Measurements from ENCODE around the gene WFDC5.
"Not testable (repeated sequence)": the region's sequence is repeated elsewhere in the genome, so short reads cannot be mapped to it uniquely, and the experiment has no call there.

WFDC5 gene

DNA sequence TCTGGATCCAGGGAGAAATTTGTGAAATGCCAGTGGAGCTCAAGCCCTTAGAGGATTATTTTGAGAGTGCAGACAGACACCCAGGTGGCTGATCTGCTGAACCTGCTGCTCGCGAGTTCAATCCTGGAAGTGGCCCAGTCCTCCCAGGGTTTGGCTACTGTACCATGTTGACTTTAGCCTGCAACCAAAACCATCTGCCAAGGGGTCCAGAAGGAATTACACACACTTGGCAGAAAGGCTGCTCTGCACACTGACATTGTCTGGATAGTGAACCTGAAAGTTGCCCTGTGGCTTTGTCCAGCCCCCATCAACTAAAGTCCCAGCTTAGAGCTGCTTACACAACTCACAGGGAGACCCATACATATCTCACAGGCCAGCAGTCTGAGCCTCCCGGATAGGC lies 38.2 kb upstream of the WFDC5 start:
- no peak overlapping the region for H3K27ac ChIP-seq
- TF ChIP-seq ZFX (IDR thresholded peaks at IDR 0.05; ENCODE audit: borderline replicate concordance) (no peak), CTCF (IDR thresholded peaks at IDR 0.05) (no peak)

- H3K27ac ChIP-seq = no peak overlapping the region
- TF ChIP-seq ZFX (IDR thresholded peaks at IDR 0.05; ENCODE audit: borderline replicate concordance) (no peak), CTCF (IDR thresholded peaks at IDR 0.05) (no peak)
These were observed 37.4 kb upstream of the WFDC5 start for GRCh38 chr20:45152405-45152804.

DNA sequence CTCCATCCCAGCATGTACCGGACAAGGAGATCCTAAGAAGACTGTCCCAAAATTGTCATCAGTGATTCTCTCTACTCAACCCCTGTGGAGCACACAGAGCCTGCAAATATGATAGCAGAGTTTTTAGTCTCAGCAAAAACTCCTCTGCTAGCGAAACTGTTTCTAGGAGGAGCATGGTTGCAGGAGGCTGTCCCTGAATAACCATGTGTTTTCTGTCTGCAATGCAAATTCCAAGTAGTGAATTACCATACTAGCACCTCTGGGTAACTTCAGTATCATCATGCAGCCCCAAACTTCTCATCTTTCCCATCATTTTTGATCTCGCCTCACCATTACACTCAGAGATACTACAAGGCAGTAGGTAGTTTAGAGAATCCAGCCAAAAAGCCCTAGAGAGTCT lies 34.1 kb upstream of the WFDC5 start:
- H3K27ac ChIP-seq = no peak overlapping the region
- TF ChIP-seq CTCF (IDR thresholded peaks at IDR 0.05) (no peak), ZFX (IDR thresholded peaks at IDR 0.05; ENCODE audit: borderline replicate concordance) (no peak)

- H3K27ac ChIP-seq = no peak overlapping the region
- TF ChIP-seq CTCF (IDR thresholded peaks at IDR 0.05) (no peak), ZFX (IDR thresholded peaks at IDR 0.05; ENCODE audit: borderline replicate concordance) (no peak)
These were observed 25.9 kb upstream of the WFDC5 start for GRCh38 chr20:45140836-45141235.

DNA sequence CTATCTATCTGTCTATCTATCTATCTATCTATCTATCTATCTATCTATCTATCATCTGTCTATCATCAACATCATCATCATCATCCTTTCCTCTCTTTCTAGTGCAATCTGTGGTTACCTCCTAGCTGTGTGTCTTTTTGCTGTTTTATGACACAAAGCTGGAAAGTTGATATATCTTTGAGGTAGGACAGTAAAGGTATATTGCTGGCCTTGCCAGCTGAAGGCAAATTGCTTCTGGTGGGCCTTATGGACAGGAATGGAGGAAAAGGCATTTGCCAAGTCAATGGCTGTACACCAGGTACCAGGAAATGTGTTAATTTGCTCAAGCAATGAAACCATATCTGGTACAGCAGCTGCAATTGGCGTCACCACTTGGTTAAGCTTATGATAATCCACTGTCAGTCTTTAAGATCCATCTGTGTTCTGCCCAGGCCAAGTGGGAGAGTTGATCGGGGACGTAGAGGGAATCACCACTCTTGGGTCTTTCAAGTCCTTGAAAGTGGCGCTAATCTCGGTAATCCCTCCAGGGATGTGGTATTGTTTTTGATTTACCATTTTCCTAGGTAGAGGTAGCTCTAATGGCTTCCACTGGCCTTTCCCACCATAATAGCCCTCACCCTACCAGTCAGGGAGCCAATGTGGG lies 24.9 kb upstream of the WFDC5 start:
- H3K27ac ChIP-seq = not testable (repeated sequence)

GRCh38 chr20:45138561-45139300 lies 23.8 kb upstream of the WFDC5 start:
- H3K27ac ChIP-seq = no peak overlapping the region
- TF ChIP-seq CTCF (IDR thresholded peaks at IDR 0.05) (peak; percentile 85), ZFX (IDR thresholded peaks at IDR 0.05; ENCODE audit: borderline replicate concordance) (no peak)

DNA sequence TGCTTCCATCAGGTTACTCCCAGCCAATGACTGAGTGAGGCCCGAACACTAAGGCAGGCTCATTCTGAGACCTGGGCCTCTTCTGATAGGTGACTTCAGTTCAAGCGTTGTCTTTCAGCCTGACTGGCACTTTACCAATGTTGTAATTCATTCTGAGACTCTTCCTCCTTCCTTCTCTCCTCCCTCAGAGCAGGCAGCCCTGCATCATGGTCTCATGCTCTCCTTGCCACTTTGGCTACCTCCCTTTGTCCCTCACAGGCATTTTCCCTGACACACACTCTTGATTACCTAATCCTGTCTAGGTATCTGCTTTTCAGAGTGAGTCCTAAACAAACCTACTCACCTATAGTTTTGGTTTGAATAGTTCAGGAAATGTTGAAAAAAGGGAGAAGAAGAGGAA lies 21.9 kb upstream of the WFDC5 start:
- no peak overlapping the region for H3K27ac ChIP-seq
- TF ChIP-seq CTCF (IDR thresholded peaks at IDR 0.05) (no peak), ZFX (IDR thresholded peaks at IDR 0.05; ENCODE audit: borderline replicate concordance) (no peak)
